GM19023 (cell line): Measurements from ENCODE around the gene SLC17A9.

ENCODE experiments used
- ATAC-seq: cut with Tn5 transposase; IDR thresholded peaks from one replicate; pipeline ENCODE4 v1.9.1; 2021; ENCODE audit warnings: mild to moderate bottlenecking, moderate library complexity; ENCODE audit not compliant: unreplicated experiment

Gene SLC17A9

DNA sequence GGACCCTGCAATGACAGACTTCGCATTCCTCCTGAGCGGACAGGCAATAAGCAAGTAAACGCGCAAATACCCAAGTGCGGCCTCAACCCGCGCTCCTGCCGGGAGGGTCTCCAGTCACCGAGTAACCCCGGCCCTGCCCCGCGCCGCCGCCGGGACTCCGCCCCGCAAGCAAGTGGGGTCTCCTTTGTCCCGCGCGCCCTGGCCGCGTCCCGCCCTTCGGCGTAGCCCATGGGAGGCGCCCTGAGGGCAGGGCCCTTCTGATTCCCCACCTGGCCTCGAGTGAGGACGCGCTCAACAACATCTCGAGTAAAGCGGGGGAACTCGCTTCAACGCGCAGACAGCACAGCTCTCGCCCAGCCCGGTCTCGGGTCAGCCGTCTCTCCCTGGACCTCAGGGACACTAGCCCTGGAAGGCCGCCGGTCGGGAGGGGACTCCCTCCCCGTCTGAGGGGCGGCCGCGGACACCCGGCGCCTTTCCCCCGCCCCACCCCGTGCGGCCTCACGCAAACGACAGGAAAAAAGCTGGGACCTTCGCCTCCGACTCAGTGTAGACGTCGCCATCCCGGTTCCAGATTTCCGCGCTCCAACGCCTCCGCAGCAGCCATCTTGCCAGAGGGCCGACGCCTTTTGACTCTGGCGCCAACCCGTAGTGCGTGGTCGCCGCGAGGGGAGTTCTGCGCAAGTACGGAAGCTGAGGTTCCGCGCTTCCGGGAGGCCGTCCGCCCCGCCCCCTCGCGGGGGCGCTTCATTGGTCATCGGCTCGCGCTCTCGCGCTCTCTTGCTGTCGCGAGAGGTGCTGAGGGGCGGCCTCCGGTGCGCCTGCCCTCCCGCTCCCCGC lies 15.0 kb upstream of the SLC17A9 start:
- peak; percentile 81 for ATAC-seq

DNA sequence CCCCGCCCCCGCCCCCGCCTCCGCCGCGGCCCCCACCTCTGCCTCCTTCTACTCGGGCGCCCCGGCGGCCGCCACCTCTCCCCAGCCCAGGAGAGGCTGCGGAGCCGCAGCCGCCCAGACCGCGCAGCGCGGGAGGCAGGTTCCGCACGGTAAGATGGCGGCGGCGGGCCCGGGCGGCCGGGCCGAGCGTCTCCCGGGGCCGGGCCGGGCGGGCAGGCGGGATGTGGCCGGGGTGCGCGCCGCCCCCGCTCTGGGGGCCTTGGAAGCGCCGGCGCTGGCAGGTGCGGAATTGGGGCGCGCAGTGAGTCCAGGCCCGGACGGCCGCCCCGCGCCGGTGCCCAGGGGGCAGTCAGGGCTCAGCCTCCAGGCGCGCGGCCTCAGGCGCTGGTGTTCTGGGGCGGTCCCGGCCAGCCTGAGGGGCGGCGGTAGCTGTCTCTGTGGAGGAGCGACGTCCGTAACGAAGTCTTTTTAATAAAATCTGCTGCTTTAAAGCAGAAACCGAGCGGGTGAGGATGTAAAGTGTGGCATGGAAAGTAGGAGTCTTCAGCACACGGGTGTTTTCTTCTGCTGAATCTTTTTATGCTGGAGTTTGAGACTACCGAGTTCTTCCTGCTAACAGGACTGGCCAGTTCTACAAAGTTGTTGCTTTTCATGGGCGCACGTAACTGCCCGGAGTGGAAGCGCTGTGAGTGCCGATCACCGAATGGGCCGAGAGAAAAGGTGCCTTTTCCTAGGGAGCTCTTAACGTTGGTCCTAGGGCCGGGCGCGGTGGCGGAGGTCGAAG lies 14.2 kb upstream of the SLC17A9 start, which contains the start of gene GID8:
Gene GID8 (plus strand): TSS at position 43 of the 784 bp plus-strand sequence. CDS start 3,356 bp downstream, outside the sequence.
- ATAC-seq: peak; percentile 44

DNA sequence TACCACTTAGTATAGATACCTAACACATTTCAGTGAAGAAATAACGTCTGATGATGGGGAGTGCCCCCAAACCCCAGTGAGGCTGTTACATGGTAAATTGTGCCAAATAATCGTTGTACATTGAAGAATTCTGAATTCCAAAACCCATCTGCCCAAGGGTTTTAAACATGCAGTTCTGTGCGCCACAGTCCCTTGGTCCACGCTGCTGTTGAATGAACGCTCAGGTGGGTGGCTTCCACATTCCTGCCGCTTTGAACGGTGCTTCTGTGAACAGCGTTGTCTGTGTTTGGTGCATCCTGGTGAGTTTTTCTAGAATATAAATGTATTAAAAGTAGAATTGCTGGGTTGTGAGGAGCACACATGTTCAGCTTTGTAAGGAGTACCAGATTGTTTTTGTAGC lies 11.6 kb upstream of the SLC17A9 start:
- no peak for ATAC-seq

DNA sequence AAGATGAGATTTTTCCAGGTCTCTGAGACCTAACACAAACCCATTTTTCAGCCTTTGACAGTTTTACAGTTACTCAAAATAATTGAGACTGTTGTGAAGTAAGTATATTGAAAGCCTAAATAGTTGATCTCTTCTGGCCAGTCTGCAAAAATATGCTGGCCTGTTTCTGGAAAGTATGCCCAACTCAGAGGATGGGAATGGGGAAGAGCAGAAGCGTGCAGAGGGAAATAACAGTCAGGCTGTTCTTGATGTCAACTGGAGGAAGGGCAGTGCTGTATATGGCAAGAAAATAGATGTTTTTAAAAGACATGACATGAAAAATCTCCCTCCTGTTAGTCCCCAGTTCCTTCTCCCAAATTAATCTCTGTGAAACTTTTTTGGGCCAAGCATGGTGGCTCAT lies 10.7 kb upstream of the SLC17A9 start:
- no peak for ATAC-seq

DNA sequence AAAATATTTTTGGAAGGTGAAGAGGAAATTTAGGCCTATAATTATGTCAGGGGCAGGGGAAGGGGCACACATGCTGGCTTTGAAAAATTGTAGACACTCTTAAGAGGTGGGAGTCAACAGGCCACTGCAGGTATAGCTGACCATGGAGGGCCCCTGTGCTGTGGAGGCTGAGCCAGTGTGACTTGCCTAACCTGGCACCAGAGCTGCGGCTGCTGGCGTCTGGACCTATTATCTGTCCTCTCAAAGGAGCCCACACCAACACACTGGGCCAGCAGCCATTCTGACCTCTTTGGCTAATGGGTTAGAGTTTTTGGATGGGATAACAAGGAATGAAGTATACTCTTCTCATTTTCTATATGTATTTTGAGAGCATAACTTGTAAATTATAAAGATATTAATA lies 10.1 kb upstream of the SLC17A9 start:
- no peak for ATAC-seq

DNA sequence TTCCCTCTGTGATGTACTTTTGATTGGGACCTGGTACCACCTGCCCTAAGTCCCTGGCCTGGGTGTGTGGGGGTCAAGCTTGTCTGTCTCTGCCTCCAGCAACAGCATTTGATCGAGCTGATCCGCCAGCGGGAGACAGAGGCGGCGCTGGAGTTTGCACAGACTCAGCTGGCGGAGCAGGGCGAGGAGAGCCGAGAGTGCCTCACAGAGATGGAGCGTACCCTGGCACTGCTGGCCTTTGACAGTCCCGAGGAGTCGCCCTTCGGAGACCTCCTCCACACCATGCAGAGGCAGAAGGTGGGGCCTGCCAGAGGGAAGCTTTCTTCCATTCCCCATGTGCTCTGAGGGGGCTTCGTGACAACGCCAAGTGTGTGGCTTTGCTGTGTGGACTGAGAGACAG lies 9.1 kb upstream of the SLC17A9 start:
- no peak for ATAC-seq

DNA sequence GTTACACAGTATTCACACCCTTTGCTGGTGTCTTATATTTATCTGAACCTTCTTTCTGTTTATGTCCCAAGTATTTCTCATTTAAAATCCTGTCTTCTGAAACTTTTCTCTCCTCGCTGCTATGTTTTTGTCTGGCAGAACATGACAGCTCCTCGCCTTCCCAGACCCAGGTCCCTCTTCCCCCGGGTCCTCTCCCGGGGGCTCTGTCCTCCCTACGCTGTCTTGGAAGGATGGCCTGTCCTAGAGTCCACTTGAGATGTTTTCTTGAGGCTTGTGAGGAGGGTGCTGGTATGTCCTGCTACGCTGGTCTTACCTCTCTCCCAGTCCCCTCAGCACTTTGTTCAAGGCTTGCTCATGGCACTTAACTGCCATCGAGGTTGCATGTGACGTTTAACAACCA lies 8.3 kb upstream of the SLC17A9 start:
- ATAC-seq: no peak

DNA sequence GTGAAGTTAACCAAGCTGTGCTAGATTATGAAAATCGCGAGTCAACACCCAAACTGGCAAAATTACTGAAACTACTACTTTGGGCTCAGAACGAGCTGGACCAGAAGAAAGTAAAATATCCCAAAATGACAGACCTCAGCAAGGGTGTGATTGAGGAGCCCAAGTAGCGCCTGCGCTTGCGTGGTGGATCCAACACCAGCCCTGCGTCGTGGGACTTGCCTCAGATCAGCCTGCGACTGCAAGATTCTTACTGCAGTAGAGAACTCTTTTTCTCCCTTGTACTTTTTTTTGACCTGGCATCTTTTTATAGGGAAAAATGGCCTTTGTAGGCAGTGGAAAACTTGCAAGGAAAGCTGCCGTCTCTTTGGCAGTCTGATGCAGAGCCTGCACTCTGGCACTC lies 7.8 kb upstream of the SLC17A9 start:
- no peak for ATAC-seq

DNA sequence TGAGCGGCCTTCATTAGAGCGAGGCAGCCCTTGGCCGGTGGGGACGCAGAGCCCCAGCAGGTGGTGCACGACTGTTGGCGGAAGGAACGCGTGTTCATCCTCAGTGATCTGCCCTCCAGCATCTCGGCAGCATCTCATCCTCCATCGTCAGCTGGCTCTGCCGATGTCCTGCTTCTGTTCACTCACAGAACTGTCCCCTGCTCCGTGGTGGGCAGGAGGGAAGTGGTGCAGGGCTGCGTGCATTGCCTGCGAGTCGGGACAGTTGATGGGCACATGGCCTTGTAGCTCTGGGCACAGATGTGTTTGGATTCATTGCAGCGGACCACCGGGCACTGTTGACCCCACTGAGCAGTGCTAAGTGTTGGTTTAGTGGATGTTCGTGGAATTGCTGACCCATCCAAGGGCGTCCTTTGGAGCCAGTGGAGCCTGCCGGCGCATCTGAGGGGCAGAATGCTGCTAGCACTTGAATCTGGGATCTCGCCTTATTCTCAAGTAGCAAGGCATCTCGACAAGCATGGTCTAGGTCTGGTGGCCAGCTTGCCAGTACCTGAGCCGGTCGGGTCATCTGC lies 6.7 kb upstream of the SLC17A9 start:
- no peak for ATAC-seq

DNA sequence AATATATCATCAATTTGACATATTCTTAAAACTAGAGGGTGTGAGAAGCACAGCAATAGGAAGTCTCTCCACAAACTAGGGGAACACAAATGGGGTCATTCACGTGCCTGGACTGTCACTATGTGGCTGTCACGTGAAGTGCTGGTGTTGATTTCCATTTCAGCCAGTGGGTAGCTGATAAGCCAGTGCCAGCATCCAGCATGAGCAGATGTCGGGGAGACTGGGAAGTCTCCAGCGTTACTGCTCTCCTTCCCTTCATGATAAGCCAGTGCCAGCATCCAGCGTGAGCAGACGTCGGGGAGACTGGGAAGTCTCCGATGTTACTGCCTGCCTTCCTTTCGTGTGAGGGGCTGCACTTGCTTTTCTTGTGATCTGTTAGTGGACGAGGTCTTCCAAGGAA lies 5.6 kb upstream of the SLC17A9 start:
- ATAC-seq: no peak

DNA sequence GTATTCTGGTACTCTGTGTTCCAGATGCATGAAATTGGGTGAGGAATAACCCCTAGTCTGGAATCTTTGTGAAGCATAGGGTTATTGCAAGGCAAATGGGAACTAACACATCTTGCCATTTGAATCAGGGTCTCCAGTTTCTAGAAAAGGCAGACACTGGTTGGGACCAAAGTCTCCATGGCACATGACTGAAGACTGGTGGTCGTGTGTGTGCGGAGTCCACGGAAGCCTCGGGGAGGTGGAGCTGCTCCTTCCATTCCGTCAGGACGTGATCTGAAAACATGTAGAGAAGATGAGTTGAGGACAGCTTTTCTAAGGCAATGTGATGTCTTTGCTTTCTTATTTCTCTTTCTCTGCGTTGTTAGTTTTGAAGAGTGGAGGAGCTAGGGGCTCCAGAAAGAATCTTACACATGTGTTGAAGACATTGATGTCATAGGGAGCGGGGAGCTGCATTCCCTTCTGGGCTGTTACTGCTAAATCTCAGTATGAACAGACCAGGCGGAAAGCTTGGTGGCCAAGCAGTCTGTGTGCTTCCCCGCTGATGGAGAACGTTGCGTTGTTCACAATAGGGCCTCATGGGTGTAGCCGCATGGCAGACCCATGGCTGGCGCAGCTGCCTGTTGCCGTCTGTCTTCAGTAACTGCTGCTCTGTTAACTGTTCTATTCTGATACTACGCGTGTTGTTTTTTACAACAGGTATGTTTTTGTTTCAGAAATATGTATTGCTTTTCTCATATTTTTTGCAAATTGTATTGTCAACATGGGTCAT lies 4.8 kb upstream of the SLC17A9 start:
- ATAC-seq: no peak

DNA sequence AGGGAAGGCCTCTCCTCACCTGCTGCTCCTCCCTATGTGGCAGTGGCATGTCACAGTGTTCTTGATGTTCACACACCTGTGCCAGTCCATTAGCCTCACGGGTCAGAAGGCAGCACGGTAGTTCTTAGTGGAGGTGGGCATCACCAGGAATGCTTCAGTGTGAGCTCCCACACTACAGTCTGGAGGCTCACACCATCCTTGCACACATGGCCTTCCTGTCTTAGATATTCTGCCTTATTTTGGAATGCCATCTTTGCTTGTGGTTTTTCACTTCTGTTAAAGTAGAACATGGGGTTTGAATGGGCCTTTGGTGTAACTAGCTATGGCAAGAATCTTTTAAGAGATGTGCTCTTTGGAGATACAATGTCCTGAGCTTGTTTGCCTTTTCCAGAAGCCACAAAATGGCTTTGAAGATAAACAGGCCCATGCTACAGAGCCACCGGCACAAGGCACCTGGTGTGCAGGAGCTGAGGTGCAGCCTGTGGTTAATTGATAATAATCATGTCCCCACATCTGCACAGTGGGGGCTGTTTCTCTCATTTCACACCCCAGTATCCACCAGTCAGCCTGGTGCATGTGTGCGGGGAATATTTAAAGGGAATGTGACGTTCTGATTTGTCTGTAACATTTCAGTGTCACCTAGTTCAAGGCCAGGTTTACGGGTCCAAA lies 3.2 kb upstream of the SLC17A9 start:
- no peak for ATAC-seq

DNA sequence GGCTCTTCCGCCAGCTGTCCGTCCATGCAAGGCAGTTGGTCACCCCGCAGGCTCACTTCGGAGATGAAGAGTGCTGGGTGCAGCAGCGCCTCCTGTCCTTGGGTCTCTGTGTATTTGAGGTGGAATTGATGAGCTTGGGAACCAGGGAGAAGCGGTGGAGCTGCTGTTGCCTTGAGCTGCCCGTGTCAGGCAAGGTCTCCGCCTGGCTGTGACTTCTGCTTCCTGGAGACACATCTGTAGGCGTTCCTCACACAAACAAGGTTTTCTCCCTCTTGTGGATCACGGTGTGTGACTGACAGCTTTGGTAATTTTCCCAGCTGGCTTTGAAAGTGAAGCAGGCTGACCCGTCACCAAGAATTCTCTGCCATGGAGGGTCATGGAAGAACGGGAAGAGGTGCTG lies 2.5 kb upstream of the SLC17A9 start:
- no peak for ATAC-seq

DNA sequence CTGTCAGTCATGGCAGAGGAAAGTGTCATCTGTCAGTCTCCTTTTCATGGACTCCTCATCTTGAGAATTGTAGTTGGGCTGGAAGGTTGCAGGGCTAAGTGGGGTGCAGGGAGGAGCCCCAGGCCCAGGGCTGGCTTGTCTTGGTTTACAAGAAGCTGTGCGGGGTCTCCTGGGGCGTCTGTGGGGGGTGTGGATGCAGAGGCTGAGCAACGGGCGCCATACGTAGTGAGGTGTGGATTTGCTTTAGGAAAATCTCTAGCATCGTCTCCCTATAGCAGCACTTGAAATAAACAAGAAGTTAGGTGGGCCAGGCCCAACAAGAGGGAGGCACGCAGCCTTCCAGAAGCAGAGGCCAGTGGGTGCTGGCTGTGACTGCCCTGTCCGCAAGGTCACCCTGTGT lies 1.8 kb upstream of the SLC17A9 start:
- no peak for ATAC-seq

DNA sequence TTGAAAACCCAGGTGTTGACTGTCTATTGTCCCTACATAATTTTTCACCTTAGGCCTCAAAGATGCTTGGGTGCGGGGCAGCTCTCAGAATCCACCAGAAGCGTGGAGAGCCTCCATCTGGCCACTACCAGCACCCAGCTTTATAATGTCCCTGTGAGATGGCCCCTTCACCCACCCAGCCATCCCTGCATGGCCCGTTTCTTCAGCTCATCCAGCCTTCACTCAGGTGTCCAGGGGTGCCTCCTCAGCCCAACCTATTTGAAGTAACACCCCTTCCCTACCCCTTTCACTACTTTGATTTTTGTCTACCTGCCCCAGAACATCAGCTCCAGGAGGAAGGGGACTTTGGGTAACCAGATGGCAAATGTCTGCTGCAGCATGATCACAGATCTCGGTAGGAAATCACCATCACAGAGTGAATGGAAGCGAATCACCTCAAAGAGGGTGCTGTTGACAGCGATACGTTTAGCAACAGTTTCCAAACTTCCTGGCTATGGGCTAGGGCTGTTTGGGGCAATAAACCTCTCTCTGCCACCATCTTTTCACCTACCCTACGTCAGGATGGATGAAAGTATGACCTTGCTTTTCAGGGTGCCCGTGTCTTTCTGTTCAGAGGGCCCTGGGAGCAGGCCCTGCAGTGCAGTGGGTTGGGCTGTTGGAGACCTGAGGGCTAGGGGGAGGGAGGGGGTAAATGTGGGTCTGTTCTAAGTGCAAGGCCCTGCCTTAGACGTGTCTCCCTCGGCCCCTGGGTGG lies 1.2 kb upstream of the SLC17A9 start:
- ATAC-seq: no peak

DNA sequence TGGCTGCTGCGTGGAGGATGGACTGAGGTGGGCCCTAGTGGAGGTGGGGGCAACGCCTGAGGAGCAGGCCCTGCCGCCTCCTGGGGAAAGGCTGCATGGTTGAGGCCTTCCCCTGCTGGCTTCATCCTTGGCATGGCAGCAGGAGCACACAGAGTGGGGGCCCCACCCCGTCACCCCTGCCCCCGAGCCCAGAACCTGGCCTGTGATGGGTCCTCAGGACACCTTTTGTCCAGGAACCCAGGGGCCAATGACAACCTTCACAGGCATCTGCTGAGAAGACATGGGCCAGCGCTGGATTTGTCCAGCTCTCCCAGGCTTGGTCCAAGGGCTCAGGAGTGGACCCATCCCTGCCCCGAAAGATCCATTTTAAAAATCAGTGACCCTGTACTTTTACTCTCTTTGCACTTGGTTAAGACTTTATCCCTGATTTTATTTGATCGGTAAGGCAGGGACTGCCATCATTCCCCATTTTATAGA lies 575 bp upstream of the SLC17A9 start:
- no peak for ATAC-seq

DNA sequence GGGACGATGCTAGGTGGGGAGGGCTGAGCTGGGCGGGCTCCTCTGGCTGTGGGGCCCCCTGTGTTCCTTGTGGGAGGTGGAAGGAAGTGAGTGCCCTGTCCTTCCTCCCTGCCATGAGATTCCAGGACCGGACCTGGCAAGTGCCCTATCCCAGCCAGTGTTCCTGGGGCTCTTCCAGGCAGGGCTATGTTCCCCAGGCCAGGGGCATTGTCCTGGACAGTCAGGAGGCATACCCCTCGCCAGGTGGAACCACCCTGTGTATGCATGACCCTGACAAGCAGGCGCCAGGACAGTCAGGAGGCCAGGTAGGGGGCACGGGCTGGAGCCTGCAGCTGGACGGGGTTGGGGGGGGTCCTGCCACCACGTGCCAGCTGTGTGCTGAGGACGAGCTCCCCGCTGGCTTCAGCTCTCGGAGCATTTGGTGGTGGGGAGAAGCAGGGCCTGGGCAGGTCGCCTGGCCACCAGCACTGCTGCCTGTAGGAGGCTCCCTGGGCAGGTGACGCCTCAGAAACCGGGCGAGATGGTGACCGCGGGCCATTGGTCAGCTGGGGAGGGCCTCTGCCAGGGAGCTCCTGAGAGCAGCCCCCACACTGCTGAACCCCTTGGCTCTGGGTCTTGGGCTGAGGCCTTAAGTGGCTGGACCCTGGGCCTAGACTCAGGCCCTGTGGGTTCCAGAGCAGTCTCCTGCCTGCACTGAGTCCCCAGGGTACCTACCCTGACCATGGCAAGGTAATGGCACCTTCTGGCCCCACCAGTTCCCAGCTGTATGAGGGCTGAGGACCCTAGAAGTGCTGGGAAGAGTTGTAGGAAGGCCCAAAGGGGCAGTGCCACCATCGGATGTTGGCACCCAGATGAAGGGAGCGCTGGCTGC lies 694 bp downstream of the SLC17A9 start:
- peak; percentile 2 for ATAC-seq

DNA sequence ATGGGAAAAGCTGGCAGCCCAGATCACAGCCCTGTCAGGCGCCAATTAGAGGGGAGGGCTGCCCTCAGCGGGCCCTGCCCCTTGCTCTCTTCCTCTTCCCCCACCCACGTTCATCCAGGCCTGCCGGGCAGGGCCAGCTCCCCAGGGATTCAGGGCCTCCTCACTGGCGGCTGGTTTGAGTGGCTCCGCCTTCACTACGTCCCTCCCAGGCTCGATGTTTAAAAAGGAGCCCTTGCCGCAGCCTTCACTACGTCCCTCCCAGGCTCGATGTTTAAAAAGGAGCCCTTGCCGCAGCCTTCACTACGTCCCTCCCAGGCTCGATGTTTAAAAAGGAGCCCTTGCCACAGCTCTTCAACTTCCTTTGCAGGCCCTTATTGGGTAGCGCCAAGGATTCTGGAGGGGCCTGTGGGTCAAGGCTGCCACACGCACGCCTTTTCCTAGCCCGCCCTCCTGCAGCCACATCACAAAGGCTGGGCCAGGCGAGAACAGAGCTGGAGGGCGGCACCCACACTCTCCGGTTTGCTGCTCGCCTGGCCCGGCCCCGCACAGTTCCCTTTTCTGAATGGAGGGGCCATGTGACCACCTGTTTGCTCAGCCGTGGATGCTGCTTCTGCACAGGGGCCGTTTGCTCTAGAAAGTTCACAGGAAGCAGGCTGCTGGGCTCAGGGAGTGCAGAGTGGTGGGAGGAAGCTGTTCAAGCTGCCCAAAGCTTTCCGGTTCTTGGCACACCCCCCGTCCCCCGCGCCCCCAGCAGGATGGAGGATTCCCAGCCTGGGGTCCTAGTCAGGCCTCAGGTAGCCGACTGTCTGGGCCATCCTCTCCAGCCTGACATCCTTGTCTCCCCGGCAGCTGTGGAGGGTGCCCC lies 1.6 kb downstream of the SLC17A9 start:
- ATAC-seq: peak; percentile 77
